ENCODE results near the gene KRTAP2-1. TPM values are rescaled to one million over a fixed set of nuclear protein-coding genes. Genes with fewer than 3 reads are reported as not detected.

Gene KRTAP2-1
- total RNA-seq, 1 experiment from 2014 or later: not detected

Other genes with a start within 250 kb of the KRTAP2-1 start
- not detected in 2 replicates for gene KRT28, start 247.4 kb downstream of the KRTAP2-1 start, total RNA-seq (2022)
- gene KRT10, start 224.7 kb downstream of the KRTAP2-1 start, total RNA-seq (2022): 171 and 188 TPM in 2 replicates
- gene KRT12, start 180.1 kb downstream of the KRTAP2-1 start, total RNA-seq (2022): 2.4 and 2.7 TPM in 2 replicates
- gene KRT20, start 162.1 kb downstream of the KRTAP2-1 start, total RNA-seq (2022): 0.66 and 1.7 TPM in 2 replicates
- 1,389 and 1,709 TPM in 2 replicates for gene KRT23, start 109.7 kb downstream of the KRTAP2-1 start, total RNA-seq (2022)
- 0.44 TPM in 1 of 2 replicates, not detected in the other for gene KRT39, start 80.4 kb downstream of the KRTAP2-1 start, total RNA-seq (2022)
- gene KRT40, start 63.0 kb downstream of the KRTAP2-1 start, total RNA-seq (2022): not detected in 2 replicates
- gene KRTAP3-3, start 53.2 kb downstream of the KRTAP2-1 start, total RNA-seq (2022): not detected in 2 replicates
- gene KRTAP3-2, start 47.4 kb downstream of the KRTAP2-1 start, total RNA-seq (2022): not detected in 2 replicates
- gene KRTAP3-1, start 38.2 kb downstream of the KRTAP2-1 start, total RNA-seq (2022): not detected in 2 replicates
- gene KRTAP1-5, start 20.1 kb downstream of the KRTAP2-1 start, total RNA-seq (2022): not detected in 2 replicates
- not detected in 2 replicates for gene KRTAP1-4, start 17.1 kb downstream of the KRTAP2-1 start, total RNA-seq (2022)
- not detected in 2 replicates for gene KRTAP1-3, start 12.4 kb downstream of the KRTAP2-1 start, total RNA-seq (2022)
- 10.2 and 15.9 TPM in 2 replicates for gene KRTAP1-1, start 5.9 kb downstream of the KRTAP2-1 start, total RNA-seq (2022)
- gene KRTAP2-2, start 7.9 kb upstream of the KRTAP2-1 start, total RNA-seq (2022): not detected in 2 replicates
- gene KRTAP2-3, start 12.8 kb upstream of the KRTAP2-1 start, total RNA-seq (2022): 9.4 and 18.2 TPM in 2 replicates
- not detected in 2 replicates for gene KRTAP2-4, start 18.6 kb upstream of the KRTAP2-1 start, total RNA-seq (2022)
- gene KRTAP4-7, start 36.8 kb upstream of the KRTAP2-1 start, total RNA-seq (2022): not detected in 2 replicates
- not detected in 2 replicates for gene KRTAP4-8, start 50.8 kb upstream of the KRTAP2-1 start, total RNA-seq (2022)
- gene KRTAP4-16, start 54.9 kb upstream of the KRTAP2-1 start, total RNA-seq (2022): not detected in 2 replicates
- not detected in 2 replicates for gene KRTAP4-9, start 58.1 kb upstream of the KRTAP2-1 start, total RNA-seq (2022)
- gene KRTAP4-11, start 71.1 kb upstream of the KRTAP2-1 start, total RNA-seq (2022): not detected in 2 replicates
- not detected in 2 replicates for gene KRTAP4-12, start 76.9 kb upstream of the KRTAP2-1 start, total RNA-seq (2022)
- not detected in 2 replicates for gene KRTAP4-6, start 93.2 kb upstream of the KRTAP2-1 start, total RNA-seq (2022)
- gene KRTAP4-5, start 102.5 kb upstream of the KRTAP2-1 start, total RNA-seq (2022): not detected in 2 replicates
- not detected in 2 replicates for gene KRTAP4-4, start 113.4 kb upstream of the KRTAP2-1 start, total RNA-seq (2022)
- not detected in 2 replicates for gene KRTAP4-3, start 120.9 kb upstream of the KRTAP2-1 start, total RNA-seq (2022)
- not detected in 2 replicates for gene KRTAP4-2, start 130.9 kb upstream of the KRTAP2-1 start, total RNA-seq (2022)
- not detected in 2 replicates for gene KRTAP4-1, start 137.6 kb upstream of the KRTAP2-1 start, total RNA-seq (2022)
- gene KRTAP9-1, start 142.6 kb upstream of the KRTAP2-1 start, total RNA-seq (2022): not detected in 2 replicates
- gene KRTAP9-2, start 179.3 kb upstream of the KRTAP2-1 start, total RNA-seq (2022): not detected in 2 replicates
- not detected in 2 replicates for gene KRTAP9-3, start 185.1 kb upstream of the KRTAP2-1 start, total RNA-seq (2022)
- gene KRTAP9-8, start 190.7 kb upstream of the KRTAP2-1 start, total RNA-seq (2022): not detected in 2 replicates
- not detected in 2 replicates for gene KRTAP9-4, start 202.4 kb upstream of the KRTAP2-1 start, total RNA-seq (2022)
- gene KRTAP9-9, start 208.1 kb upstream of the KRTAP2-1 start, total RNA-seq (2022): not detected in 2 replicates
- not detected in 2 replicates for gene KRTAP9-6, start 218.1 kb upstream of the KRTAP2-1 start, total RNA-seq (2022)
- gene KRTAP9-7, start 228.4 kb upstream of the KRTAP2-1 start, total RNA-seq (2022): not detected in 2 replicates

Measured in Calu3 (cell line).